LNCaP clone FGC (cell line): Measurements from ENCODE around the gene LRRC4C.
A peak's percentile ranks its signal among the peaks of the same experiment; 100 is the strongest.

Experiments
- DNase-seq: peaks from one replicate; pipeline ENCODE4 v3.0.0-alpha.2; 2011; ENCODE audit warnings: low read depth
- H3K4me3 ChIP-seq: 2 replicates; pipeline ENCODE4 v1.5.1; 2011; ENCODE audit warnings: mild to moderate bottlenecking, low read depth, low read length, control low read depth
- CTCF ChIP-seq: IDR thresholded peaks from 2 replicates; pipeline ENCODE4 v1.5.1; 2012; ENCODE audit warnings: mild to moderate bottlenecking; ENCODE audit not compliant: control insufficient read depth, insufficient read depth; ENCODE audit errors: extremely low read depth

The LRRC4C gene

GRCh38 chr11:40246983-40247382, 1212.5 kb downstream of the LRRC4C start:
- TF ChIP-seq CTCF: no peak
- H3K4me3 ChIP-seq: no peak overlapping the region
- DNase-seq: no peak

- no peak for DNase-seq
- no peak for TF ChIP-seq CTCF
- no peak overlapping the region for H3K4me3 ChIP-seq
Observed at GRCh38 chr11:40241524-40242051, 1217.9 kb downstream of the LRRC4C start.

DNA sequence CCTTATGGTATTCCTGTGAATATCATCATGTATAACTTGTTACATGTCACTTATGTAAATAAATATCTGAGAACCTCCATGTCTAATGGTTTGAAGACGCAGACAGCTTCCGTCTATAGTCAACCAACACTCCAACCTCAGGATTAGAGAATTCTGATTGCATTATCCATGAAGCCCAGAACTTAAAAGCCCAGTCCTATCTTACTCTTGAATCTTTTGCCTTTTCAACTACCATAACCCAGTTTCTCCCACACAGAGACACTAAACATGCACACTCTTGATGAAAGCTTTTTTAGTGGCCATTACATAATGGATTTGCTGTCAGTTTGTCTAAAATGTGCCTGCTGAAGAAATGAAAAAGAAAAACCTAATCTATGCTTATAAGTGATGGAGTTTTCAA, 1219.2 kb downstream of the LRRC4C start:
- DNase-seq: no peak
- no peak overlapping the region for H3K4me3 ChIP-seq
- no peak for TF ChIP-seq CTCF

- no peak for DNase-seq
- TF ChIP-seq CTCF: no peak
- no peak overlapping the region for H3K4me3 ChIP-seq
Observed at GRCh38 chr11:40236526-40236925, 1222.9 kb downstream of the LRRC4C start.

GRCh38 chr11:40235841-40236240, 1223.6 kb downstream of the LRRC4C start:
- no peak for TF ChIP-seq CTCF
- H3K4me3 ChIP-seq: no peak overlapping the region
- DNase-seq: peak; percentile 34

GRCh38 chr11:40230821-40231220, 1228.6 kb downstream of the LRRC4C start:
- no peak for TF ChIP-seq CTCF
- peak; percentile 94 for DNase-seq

GRCh38 chr11:40228662-40229061, 1230.8 kb downstream of the LRRC4C start:
- H3K4me3 ChIP-seq: no peak overlapping the region
- no peak for TF ChIP-seq CTCF
- peak; percentile 95 for DNase-seq

More at GRCh38 chr11:40230821-40231220, 1228.6 kb downstream of the LRRC4C start:
- H3K4me3 ChIP-seq: no peak overlapping the region
